Kidney epithelial cell (primary cell): ENCODE results near the gene ATPAF2. TPM values are rescaled to one million over a fixed set of nuclear protein-coding genes. Genes with fewer than 3 reads are reported as not detected.

ENCODE experiments used
- DNase-seq: peaks from one replicate; pipeline ENCODE4 v3.0.0-alpha.2; 2010; ENCODE audit warnings: low read depth
- H3K27me3 ChIP-seq: 2 replicates; pipeline ENCODE4 v1.6.0; 2011; ENCODE audit warnings: low read length; ENCODE audit not compliant: control insufficient read depth, insufficient read depth
- H3K36me3 ChIP-seq: 2 replicates; pipeline ENCODE4 v1.5.1; 2011; ENCODE audit warnings: low read length; ENCODE audit not compliant: control insufficient read depth, insufficient read depth
- H3K4me3 ChIP-seq: 2 replicates; pipeline ENCODE4 v1.5.1; 2011; ENCODE audit warnings: low read depth, mild to moderate bottlenecking, control low read depth, low read length
- total RNA-seq: library from RNA; depleted of rRNA; stranded (reverse); fragments of >200 nt; gene quantifications from 2 replicates; pipeline ENCODE4 v1.2.3, GENCODE V29; 2015
- TF ChIP-seq, protein P1 (sequence below): IDR thresholded peaks from 2 replicates; pipeline ENCODE4 v1.5.1; 2011; ENCODE audit warnings: mild to moderate bottlenecking, moderate library complexity, low read length, control low read depth, inconsistent platforms; ENCODE audit not compliant: insufficient read depth, poor library complexity, severe bottlenecking

Gene ATPAF2
- total RNA-seq, 1 donor from 2014 or later = 32.3 TPM

DNA sequence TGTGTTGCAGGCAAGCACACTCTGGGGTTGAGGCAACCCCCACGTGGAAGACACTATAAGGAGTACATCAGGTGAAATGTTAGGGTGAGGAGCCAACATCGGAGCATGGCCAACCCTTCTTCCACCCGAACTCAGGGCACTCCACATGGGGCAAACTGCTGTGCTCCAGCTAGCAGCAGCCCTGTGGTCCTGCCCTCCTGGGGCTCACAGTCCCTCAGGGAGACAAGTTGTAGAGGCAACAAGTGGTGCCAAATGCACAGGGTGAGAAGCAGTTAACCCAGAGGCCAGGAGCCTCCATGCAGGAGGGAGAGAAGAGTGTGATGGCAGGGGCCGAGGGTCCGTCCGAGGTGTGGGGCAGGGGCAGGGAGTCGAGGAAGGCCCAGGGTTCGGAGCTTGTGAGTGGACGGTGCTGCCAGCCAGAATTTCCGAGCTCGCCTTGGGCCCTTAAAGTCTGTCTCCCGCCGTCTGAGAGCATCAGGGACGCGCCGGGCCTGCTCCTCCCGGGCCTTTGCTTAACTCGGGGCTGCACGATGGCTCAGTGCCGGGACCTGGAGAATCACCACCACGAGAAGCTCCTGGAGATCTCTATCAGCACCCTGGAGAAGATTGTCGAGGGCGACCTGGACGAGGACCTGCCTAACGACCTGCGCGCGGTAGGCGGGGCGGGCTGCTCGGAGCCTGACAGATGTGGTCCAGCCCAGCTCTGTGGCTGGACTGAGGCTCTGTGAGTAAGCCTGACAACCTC is 32.3 kb downstream of the ATPAF2 start:
- no peak for DNase-seq
- no peak overlapping the region for H3K4me3 ChIP-seq
- peaks cover 1% of the 10 kb centered on the region for H3K36me3 ChIP-seq
- no peaks in the 10 kb centered on the region for H3K27me3 ChIP-seq
- TF ChIP-seq, protein P1, sequence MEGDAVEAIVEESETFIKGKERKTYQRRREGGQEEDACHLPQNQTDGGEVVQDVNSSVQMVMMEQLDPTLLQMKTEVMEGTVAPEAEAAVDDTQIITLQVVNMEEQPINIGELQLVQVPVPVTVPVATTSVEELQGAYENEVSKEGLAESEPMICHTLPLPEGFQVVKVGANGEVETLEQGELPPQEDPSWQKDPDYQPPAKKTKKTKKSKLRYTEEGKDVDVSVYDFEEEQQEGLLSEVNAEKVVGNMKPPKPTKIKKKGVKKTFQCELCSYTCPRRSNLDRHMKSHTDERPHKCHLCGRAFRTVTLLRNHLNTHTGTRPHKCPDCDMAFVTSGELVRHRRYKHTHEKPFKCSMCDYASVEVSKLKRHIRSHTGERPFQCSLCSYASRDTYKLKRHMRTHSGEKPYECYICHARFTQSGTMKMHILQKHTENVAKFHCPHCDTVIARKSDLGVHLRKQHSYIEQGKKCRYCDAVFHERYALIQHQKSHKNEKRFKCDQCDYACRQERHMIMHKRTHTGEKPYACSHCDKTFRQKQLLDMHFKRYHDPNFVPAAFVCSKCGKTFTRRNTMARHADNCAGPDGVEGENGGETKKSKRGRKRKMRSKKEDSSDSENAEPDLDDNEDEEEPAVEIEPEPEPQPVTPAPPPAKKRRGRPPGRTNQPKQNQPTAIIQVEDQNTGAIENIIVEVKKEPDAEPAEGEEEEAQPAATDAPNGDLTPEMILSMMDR = no peak

DNA sequence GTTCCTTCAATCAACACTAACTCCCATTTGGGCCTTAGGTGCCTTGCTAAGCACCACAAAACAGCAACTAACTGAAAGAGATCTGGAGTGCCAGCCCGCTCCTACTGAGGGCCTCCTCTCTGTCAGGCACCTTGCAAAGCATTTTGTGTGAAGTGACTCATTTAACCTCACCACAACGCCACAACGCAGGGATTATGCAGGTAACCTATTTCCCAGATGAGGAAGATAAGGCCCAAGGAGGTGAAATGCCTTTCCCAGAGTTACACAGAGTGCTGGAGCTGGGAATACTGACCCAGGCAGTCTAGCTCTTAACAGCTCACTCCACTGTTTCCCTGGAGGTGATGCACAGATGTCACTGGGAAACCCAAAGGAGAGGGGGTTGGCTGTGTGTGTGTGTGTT is 33.5 kb downstream of the ATPAF2 start:
- H3K36me3 ChIP-seq = no peaks in the 10 kb centered on the region
- no peak overlapping the region for H3K4me3 ChIP-seq
- no peaks in the 10 kb centered on the region for H3K27me3 ChIP-seq
- no peak for DNase-seq
- TF ChIP-seq, protein P1 = no peak

DNA sequence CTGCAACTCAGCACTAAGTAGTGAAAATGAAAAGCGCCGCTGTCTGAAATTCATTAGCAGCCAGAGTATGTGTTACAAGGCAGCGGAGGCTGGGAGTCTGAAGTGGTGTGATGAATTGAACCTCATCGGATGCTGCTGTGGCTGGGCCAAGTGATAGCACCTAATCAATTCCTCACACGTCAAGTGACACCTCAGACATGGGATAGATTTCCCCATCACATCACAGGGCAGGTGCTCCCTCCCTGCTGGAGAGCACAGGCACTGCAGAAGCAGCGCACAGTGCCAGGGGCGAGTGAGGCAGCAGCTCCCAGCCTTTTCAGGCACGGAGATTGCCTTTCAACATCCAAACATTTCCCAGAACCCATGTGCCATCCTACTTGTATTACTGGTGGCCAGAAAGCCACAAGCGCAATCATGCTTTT is 34.1 kb downstream of the ATPAF2 start:
- DNase-seq = no peak
- TF ChIP-seq, protein P1 = peak; percentile 60
- Histone ChIP-seq H3K27me3 (no peaks in the 10 kb centered on the region), H3K4me3 (no peak overlapping the region), H3K36me3 (no peaks in the 10 kb centered on the region)

DNA sequence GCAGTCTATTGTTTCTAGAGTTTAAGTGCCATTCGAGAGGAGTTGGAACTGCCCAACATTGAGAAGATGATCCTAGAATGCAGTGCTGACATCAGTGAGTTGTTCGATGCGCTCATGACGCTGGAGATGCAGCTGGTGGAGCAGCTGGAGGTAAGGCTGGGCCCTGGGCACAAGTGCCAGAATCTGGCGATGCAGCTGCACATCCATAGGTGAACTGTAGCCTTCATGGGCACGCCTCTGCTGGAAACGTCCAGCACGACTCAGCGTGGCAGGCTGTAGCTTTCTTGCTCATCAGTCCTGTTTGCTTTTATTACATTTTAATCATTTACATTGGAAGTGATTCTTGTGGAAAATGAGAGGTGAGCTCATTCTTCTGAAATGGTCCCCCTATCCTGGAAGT is 34.6 kb downstream of the ATPAF2 start:
- TF ChIP-seq, protein P1 = no peak
- H3K4me3 ChIP-seq = no peak overlapping the region
- H3K36me3 ChIP-seq = no peaks in the 10 kb centered on the region
- no peak for DNase-seq
- H3K27me3 ChIP-seq = no peaks in the 10 kb centered on the region

DNA sequence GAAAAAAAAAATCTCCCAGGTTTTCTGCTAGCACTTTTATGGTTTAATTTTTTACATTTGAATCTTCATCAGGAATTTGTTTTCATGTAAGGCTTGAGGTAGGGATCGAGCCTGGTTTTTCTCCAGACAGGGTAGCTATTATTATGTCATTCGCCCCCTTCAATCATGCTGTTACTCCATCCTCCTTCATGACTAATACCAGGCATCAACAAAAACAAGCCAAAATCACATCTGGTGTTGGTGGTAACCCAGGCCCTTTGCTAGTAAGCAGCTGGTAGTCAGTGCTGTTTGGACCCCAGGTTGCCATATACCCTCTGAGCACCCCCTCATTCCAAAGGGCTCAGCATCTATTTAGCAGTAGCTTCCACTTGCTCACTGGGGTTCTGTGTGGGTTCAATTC is 36.8 kb downstream of the ATPAF2 start:
- no peak for DNase-seq
- Histone ChIP-seq H3K27me3 (no peaks in the 10 kb centered on the region), H3K4me3 (no peak overlapping the region), H3K36me3 (no peaks in the 10 kb centered on the region)
- TF ChIP-seq, protein P1 = no peak

DNA sequence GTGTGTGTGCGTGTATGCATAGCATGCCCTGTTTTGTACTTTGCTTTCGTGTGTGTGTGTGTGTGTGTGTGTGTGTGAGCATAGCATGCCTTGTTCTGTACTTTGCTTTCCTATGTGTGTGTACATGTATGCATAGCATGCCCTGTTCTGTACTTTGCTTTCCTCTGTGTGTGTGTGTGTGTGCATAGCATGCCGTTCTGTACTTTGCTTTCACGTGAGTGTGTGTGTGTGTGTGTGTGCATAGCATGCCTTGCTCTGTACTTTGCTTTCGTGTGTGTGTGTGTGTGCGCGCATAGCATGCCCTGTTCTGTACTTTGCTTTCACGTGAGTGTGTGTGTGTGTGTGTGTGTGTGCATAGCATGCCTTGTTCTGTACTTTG is 38.9 kb downstream of the ATPAF2 start:
- H3K27me3 ChIP-seq = no peaks in the 10 kb centered on the region

More for the DNA sequence above, 38.9 kb downstream of the ATPAF2 start:
- TF ChIP-seq, protein P1 = no peak
- no peaks in the 10 kb centered on the region for H3K36me3 ChIP-seq
- DNase-seq = no peak
- H3K4me3 ChIP-seq = no peak overlapping the region
